DND-41 (cell line): ENCODE results near the gene GBE1.
"Not testable (repeated sequence)": the region's sequence is repeated elsewhere in the genome, so short reads cannot be mapped to it uniquely, and the experiment has no call there.

Experiments
- ATAC-seq: fragments of 200-7000 bp; cut with Tn5 transposase; 3 replicates; pipeline ENCODE4 v1.9.1; 2021; ENCODE audit warnings: low read depth; ENCODE audit not compliant: insufficient read depth
- DNase-seq: peaks from one replicate; pipeline ENCODE4 v3.0.0-alpha.2; 2020
- H2AFZ ChIP-seq: 2 replicates; pipeline ENCODE4 v1.6.0; 2012; ENCODE audit warnings: low read depth, low read length
- H3K27ac ChIP-seq: 2 replicates; pipeline ENCODE4 v1.5.1; 2012; ENCODE audit warnings: low read length, inconsistent platforms
- H3K27me3 ChIP-seq: fragments of 200-600 bp; sonication (generic); 2 replicates; pipeline ENCODE4 v1.6.0; 2012; ENCODE audit warnings: low read length, mild to moderate bottlenecking, inconsistent platforms; ENCODE audit not compliant: insufficient read depth, poor library complexity
- H3K36me3 ChIP-seq: 2 replicates; pipeline ENCODE4 v1.5.1; 2012; ENCODE audit warnings: low read length, inconsistent platforms; ENCODE audit not compliant: insufficient read depth
- H3K4me1 ChIP-seq: 2 replicates; pipeline ENCODE4 v1.5.1; 2012; ENCODE audit warnings: mild to moderate bottlenecking, low read length; ENCODE audit not compliant: insufficient read depth
- H3K4me2 ChIP-seq: 2 replicates; pipeline ENCODE4 v1.6.0; 2012; ENCODE audit warnings: mild to moderate bottlenecking, moderate library complexity, low read length, inconsistent platforms; ENCODE audit not compliant: insufficient read depth
- H3K4me3 ChIP-seq, 2 experiments: fragments of 200-600 bp in 1 of 2; shearing (Covaris generic) in 1 of 2; 2 replicates each; pipeline ENCODE4 v1.5.1; 2012 to 2016; ENCODE audit warnings: inconsistent platforms in 2 of 2, low read length in 2 of 2, mild to moderate bottlenecking in 2 of 2, low read depth in 1 of 2, moderate library complexity in 1 of 2
- H3K79me2 ChIP-seq: 2 replicates; pipeline ENCODE4 v1.6.0; 2012; ENCODE audit warnings: low read length, inconsistent platforms; ENCODE audit not compliant: insufficient read depth
- H3K9ac ChIP-seq: 2 replicates; pipeline ENCODE4 v1.6.0; 2012; ENCODE audit warnings: low read depth, mild to moderate bottlenecking, inconsistent platforms, low read length, moderate library complexity
- H3K9me3 ChIP-seq: 2 replicates; pipeline ENCODE4 v1.5.1; 2012; ENCODE audit warnings: low read length, moderate library complexity, mild to moderate bottlenecking, inconsistent platforms; ENCODE audit not compliant: insufficient read depth, severe bottlenecking
- H4K20me1 ChIP-seq: 2 replicates; pipeline ENCODE4 v1.6.0; 2012; ENCODE audit warnings: low read length; ENCODE audit not compliant: insufficient read depth
- EZH2 ChIP-seq: IDR thresholded peaks from 3 replicates; pipeline ENCODE4 v1.6.1; 2012; ENCODE audit warnings: borderline replicate concordance, low read depth, mild to moderate bottlenecking, moderate library complexity, low read length, inconsistent platforms; ENCODE audit not compliant: severe bottlenecking
- TF ChIP-seq, protein P1 (sequence below): IDR thresholded peaks from 2 replicates; pipeline ENCODE4 v1.5.1; 2012; ENCODE audit warnings: borderline replicate concordance, low read length, moderate library complexity, mild to moderate bottlenecking; ENCODE audit not compliant: poor library complexity, severe bottlenecking; ENCODE audit errors: extremely low read depth

Gene GBE1

DNA sequence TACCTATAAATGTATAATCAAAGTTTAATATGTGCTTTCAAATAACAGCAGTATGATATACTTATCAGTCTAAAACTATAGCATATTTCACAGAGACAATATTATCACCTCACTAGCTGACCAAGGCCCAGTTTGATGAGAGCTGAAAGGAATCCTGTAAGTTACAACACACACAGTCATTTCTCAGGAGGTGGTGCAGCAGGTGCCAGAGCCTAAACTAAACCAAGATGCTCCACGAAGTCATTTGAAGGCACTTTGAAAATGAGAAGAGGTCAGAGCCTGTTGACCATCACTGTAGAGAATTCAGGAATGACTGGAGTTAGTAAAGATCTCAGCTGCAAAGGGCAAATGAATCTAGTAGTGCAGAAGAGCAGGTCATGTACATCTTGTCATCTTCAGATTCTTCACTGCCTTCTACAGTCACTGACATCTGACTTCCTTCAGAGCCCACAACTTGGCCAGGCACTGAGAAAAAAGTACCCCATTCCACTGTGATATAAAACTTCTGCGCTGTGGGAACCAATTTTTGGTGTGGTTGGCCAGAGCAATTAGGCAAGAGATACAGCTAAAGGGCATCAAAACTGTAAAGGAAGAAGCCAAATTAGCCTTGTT is 7.9 kb downstream of the GBE1 start:
- TF ChIP-seq EZH2, result no peak
- TF ChIP-seq, protein P1, sequence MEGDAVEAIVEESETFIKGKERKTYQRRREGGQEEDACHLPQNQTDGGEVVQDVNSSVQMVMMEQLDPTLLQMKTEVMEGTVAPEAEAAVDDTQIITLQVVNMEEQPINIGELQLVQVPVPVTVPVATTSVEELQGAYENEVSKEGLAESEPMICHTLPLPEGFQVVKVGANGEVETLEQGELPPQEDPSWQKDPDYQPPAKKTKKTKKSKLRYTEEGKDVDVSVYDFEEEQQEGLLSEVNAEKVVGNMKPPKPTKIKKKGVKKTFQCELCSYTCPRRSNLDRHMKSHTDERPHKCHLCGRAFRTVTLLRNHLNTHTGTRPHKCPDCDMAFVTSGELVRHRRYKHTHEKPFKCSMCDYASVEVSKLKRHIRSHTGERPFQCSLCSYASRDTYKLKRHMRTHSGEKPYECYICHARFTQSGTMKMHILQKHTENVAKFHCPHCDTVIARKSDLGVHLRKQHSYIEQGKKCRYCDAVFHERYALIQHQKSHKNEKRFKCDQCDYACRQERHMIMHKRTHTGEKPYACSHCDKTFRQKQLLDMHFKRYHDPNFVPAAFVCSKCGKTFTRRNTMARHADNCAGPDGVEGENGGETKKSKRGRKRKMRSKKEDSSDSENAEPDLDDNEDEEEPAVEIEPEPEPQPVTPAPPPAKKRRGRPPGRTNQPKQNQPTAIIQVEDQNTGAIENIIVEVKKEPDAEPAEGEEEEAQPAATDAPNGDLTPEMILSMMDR, result no peak
- ATAC-seq, result peak; percentile 76
- Histone ChIP-seq H3K4me2 (peak overlapping the region; percentile 39), H4K20me1 (peaks cover 6% of the 10 kb centered on the region; the same call in 1 of the 2 replicates), H3K36me3 (peaks cover 86% of the 10 kb centered on the region), H2AFZ (no peak overlapping the region), H3K4me1 (peaks cover 55% of the 10 kb centered on the region), H3K9ac (peak overlapping the region; percentile 17), H3K27ac (peak overlapping the region; percentile 53), H3K9me3 (peaks cover 11% of the 10 kb centered on the region), H3K27me3 (no peaks in the 10 kb centered on the region), H3K4me3 (no peak overlapping the region), H3K79me2 (peaks cover 98% of the 10 kb centered on the region)
- DNase-seq, result no peak

DNA sequence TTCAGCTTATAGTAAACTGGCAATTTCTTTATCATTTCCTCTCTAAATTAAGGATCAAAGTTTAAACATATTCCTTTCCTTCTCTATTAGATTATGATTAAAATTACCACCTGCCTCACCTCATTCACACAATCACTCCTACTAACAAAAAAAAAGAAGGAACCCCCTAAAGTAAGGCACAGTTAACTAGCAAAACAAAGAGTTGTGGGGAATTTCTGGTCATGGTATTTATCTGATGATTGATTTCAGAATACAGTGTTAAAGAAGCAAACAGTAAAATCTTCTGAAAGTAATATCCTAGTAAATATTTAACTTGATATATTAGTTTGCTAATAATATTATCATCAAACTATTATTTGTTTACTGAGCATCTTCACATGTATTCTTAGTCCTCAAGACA is 8.8 kb downstream of the GBE1 start:
- peaks cover 6% of the 10 kb centered on the region; the same call in 1 of the 2 replicates for H4K20me1 ChIP-seq
- H3K79me2 ChIP-seq, result peaks cover 96% of the 10 kb centered on the region
- ATAC-seq (no peak), DNase-seq (no peak)
- no peak overlapping the region for H2AFZ ChIP-seq
- H3K9me3 ChIP-seq, result peaks cover 7% of the 10 kb centered on the region
- no peak overlapping the region for H3K4me2 ChIP-seq
- no peak overlapping the region for H3K9ac ChIP-seq
- no peaks in the 10 kb centered on the region for H3K27me3 ChIP-seq
- peaks cover 46% of the 10 kb centered on the region for H3K4me1 ChIP-seq
- H3K4me3 ChIP-seq, result no peak overlapping the region
- TF ChIP-seq EZH2, result no peak
- TF ChIP-seq, protein P1, result no peak
- peaks cover 82% of the 10 kb centered on the region for H3K36me3 ChIP-seq
- H3K27ac ChIP-seq, result no peak overlapping the region

DNA sequence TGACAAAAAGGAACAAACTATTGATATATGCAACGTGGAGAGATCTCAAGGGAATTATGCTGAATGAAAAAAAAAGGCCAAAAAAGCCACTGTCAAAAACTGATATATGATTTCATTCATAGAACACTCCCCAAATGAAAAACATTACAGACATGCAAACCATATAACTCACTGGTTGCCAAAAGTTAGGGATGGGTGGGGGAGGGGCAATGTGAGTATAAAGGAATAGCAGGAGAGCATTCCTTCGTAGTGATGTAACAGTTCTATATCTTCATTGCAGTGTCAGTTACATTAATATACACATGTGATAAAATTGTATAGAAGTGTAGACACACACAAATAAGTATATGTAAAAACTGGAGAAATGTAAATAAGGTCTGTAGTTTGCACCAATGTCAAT is 12.2 kb downstream of the GBE1 start:
- Histone ChIP-seq H3K4me3 (no peak overlapping the region), H3K9ac (no peak overlapping the region), H3K9me3 (no peaks in the 10 kb centered on the region), H2AFZ (no peak overlapping the region), H3K4me1 (peaks cover 20% of the 10 kb centered on the region), H3K36me3 (peaks cover 77% of the 10 kb centered on the region), H3K4me2 (no peak overlapping the region), H4K20me1 (peaks cover 6% of the 10 kb centered on the region; the same call in 1 of the 2 replicates), H3K79me2 (peaks cover 93% of the 10 kb centered on the region), H3K27ac (no peak overlapping the region), H3K27me3 (no peaks in the 10 kb centered on the region)
- ATAC-seq, result no peak
- TF ChIP-seq EZH2, result no peak
- TF ChIP-seq, protein P1, result no peak
- DNase-seq, result no peak

DNA sequence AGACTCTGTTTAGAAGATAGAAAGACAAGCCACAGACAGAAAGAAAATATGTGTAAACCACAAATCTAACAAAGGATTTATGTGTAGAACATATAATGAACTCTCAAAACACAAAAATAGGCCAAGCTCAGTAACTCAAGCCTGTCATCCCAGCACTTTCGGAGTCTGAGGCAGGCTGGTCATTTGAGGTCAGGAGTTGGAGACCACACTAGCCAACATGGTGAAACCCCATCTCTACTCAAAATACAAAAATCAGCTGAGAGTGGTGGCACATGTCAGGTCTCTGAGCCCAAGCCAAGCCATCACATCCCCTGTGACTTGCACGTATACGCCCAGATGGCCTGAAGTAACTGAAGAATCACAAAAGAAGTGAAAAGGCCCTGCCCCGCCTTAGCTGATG is 14.2 kb downstream of the GBE1 start:
- not testable (repeated sequence) for H3K4me3 ChIP-seq, H2AFZ ChIP-seq, H3K27ac ChIP-seq, H3K4me2 ChIP-seq, H3K27me3 ChIP-seq, H3K4me1 ChIP-seq, H3K9ac ChIP-seq, DNase-seq, H4K20me1 ChIP-seq, H3K9me3 ChIP-seq
- peaks cover 93% of the 10 kb centered on the region for H3K79me2 ChIP-seq
- ATAC-seq, result 0 out of 3 replicates have a peak, but pooled peaks have one; percentile 22
- H3K36me3 ChIP-seq, result peaks cover 71% of the 10 kb centered on the region
